ENCODE data around the gene PFAS.
A peak's percentile ranks its signal among the peaks of the same experiment; 100 is the strongest.

Gene PFAS

GRCh38 chr17:8290043-8290442 is 41.0 kb downstream of the PFAS start:
- no peak for DNase-seq (ENCODE audit: low read depth)
- no peak overlapping the region for H3K4me3 ChIP-seq (ENCODE audit: low read depth, low read length)

GRCh38 chr17:8292639-8293395 is 43.7 kb downstream of the PFAS start:
- DNase-seq (ENCODE audit: low read depth): no peak
- no peak overlapping the region for H3K4me3 ChIP-seq (ENCODE audit: low read depth, low read length)
- TF ChIP-seq CTCF (conservative IDR thresholded peaks at IDR 0.05; ENCODE audit: low read depth, low read length): no peak

More at GRCh38 chr17:8290043-8290442, 41.0 kb downstream of the PFAS start:
- no peak for TF ChIP-seq CTCF (conservative IDR thresholded peaks at IDR 0.05; ENCODE audit: low read depth, low read length)

- no peak for TF ChIP-seq CTCF (conservative IDR thresholded peaks at IDR 0.05; ENCODE audit: low read depth, low read length)
- no peak for DNase-seq (ENCODE audit: low read depth)
- H3K4me3 ChIP-seq (ENCODE audit: low read depth, low read length): no peak overlapping the region
Observed at GRCh38 chr17:8294361-8294760, 45.3 kb downstream of the PFAS start.

- peak overlapping the region; percentile 79 for H3K4me3 ChIP-seq (ENCODE audit: low read depth, low read length)
- no peak for TF ChIP-seq CTCF (conservative IDR thresholded peaks at IDR 0.05; ENCODE audit: low read depth, low read length)
- DNase-seq (ENCODE audit: low read depth): no peak
Observed at GRCh38 chr17:8294814-8295316, 45.8 kb downstream of the PFAS start.

GRCh38 chr17:8300226-8300625 is 51.1 kb downstream of the PFAS start:
- no peak overlapping the region for H3K4me3 ChIP-seq (ENCODE audit: low read depth, low read length)
- DNase-seq (ENCODE audit: low read depth): no peak
- no peak for TF ChIP-seq CTCF (conservative IDR thresholded peaks at IDR 0.05; ENCODE audit: low read depth, low read length)

- no peak overlapping the region for H3K4me3 ChIP-seq (ENCODE audit: low read depth, low read length)
- TF ChIP-seq CTCF (conservative IDR thresholded peaks at IDR 0.05; ENCODE audit: low read depth, low read length): peak; percentile 92
- DNase-seq (ENCODE audit: low read depth): peak; percentile 80
Observed at GRCh38 chr17:8300627-8301242, 51.6 kb downstream of the PFAS start.

Measured in choroid plexus epithelial cell (primary cell).